ENCODE measurements around the gene SHISAL1. TPM values are rescaled to one million over a fixed set of nuclear protein-coding genes. Genes with fewer than 3 reads are reported as not detected.

The SHISAL1 gene
- total RNA-seq, 1 experiment from 2014 or later = 2.9 TPM

- H3K9me3 Mint-ChIP-seq = no peaks in the 10 kb centered on the region; a peak in 1 of 5 replicates
- no CpG with 5 or more reads among the region's 26 CpGs for WGBS (ENCODE audit: extremely low coverage, insufficient read length, low lambda C conversion rate)
- no peak overlapping the region for H2BK5ac ChIP-seq (ENCODE audit: insufficient read length, low read length)
- H3K4me1 Mint-ChIP-seq = peaks cover 17 to 36% of the 10 kb centered on the region in 2 experiments; a peak in 3 of 4 replicates
- no peak for DNase-seq
- H4K20me1 ChIP-seq (ENCODE audit: control insufficient read depth, insufficient read depth, insufficient read length) = peaks cover 2% of the 10 kb centered on the region
- no peak overlapping the region for H3K27ac ChIP-seq (ENCODE audit: insufficient read length, low read depth, low read length)
- H3K9ac ChIP-seq (ENCODE audit: extremely low read depth, insufficient read length, low read length) = no peak overlapping the region
- TF ChIP-seq CTCF (conservative IDR thresholded peaks at IDR 0.05) = no peak
- no peak overlapping the region for H2AFZ ChIP-seq (ENCODE audit: low read length)
- no peak overlapping the region for H3K4ac ChIP-seq (ENCODE audit: low read depth, low read length)
- no peak overlapping the region for H2BK15ac ChIP-seq (ENCODE audit: low read depth, low read length)
- H3K4me2 ChIP-seq (ENCODE audit: insufficient read depth, insufficient read length, low read length) = no peak overlapping the region
- no peaks in the 10 kb centered on the region for H3K36me3 Mint-ChIP-seq (ENCODE audit: insufficient read depth in 1 of 3, low read depth in 3 of 3)
- no peaks in the 10 kb centered on the region for H3K4me1 ChIP-seq (ENCODE audit: insufficient read depth, low read length)
- H3K56ac ChIP-seq (ENCODE audit: insufficient read length, low read depth, low read length) = no peak overlapping the region
- peak overlapping the region in 1 of 3 experiments; percentile 34; a peak in 1 of 7 replicates for H3K27ac Mint-ChIP-seq
- no peak overlapping the region for H4K91ac ChIP-seq (ENCODE audit: insufficient read length, low read depth, low read length)
- H3K79me2 ChIP-seq (ENCODE audit: insufficient read depth, low read length) = no peaks in the 10 kb centered on the region
- H2BK120ac ChIP-seq (ENCODE audit: low read depth, low read length, poor library complexity, severe bottlenecking) = no peak overlapping the region
- no peaks in the 10 kb centered on the region for H3K23me2 ChIP-seq (ENCODE audit: insufficient read length, low read depth, low read length, poor library complexity, severe bottlenecking)
- H3K27me3 ChIP-seq (ENCODE audit: insufficient read depth, low read length) = no peaks in the 10 kb centered on the region
- no peaks in the 10 kb centered on the region; the same call in 1 of the 2 replicates for H3K27me3 Mint-ChIP-seq (ENCODE audit: low read depth)
- no peaks in the 10 kb centered on the region for H3K79me1 ChIP-seq (ENCODE audit: insufficient read depth, low read depth, low read length, poor library complexity, severe bottlenecking)
- no peaks in the 10 kb centered on the region for H3K9me3 ChIP-seq (ENCODE audit: control insufficient read depth, low read depth, low read length)
- no peak overlapping the region for H4K8ac ChIP-seq (replicated peaks; ENCODE audit: insufficient read length, low read depth, low read length)
- H2BK12ac ChIP-seq (ENCODE audit: insufficient read length, low read depth, low read length) = no peak overlapping the region
- H3K14ac ChIP-seq (ENCODE audit: insufficient read depth, low read length) = peak overlapping the region; percentile 18; the same call in 1 of the 2 replicates
- no peak overlapping the region for H2BK20ac ChIP-seq (ENCODE audit: low read depth, low read length, poor library complexity, severe bottlenecking)
- no peak overlapping the region for H3K18ac ChIP-seq (ENCODE audit: insufficient read length, low read depth, low read length)
- H3K4me3 Mint-ChIP-seq = no peak overlapping the region
- no peak overlapping the region for H3T11ph ChIP-seq (ENCODE audit: low read length)
- H2AK5ac ChIP-seq (ENCODE audit: insufficient read length, low read length) = no peak overlapping the region
- H3K23ac ChIP-seq (ENCODE audit: insufficient read length, low read depth, low read length) = no peak overlapping the region
- H4K5ac ChIP-seq (ENCODE audit: insufficient read length, low read depth, low read length) = no peak overlapping the region
These were observed 30.7 kb downstream of the SHISAL1 start for GRCh38 chr22:44281768-44282637.
